GM23248 (cell line): ENCODE measurements around the gene EMSY. TPM values are rescaled to one million over a fixed set of nuclear protein-coding genes. Genes with fewer than 3 reads are reported as not detected.
A peak's percentile ranks its signal among the peaks of the same experiment; 100 is the strongest.

ENCODE experiments used
- DNase-seq: peaks from one replicate; pipeline ENCODE4 v3.0.0-alpha.2; 2015
- H2AFZ ChIP-seq: fragments of 200-600 bp; sonication (generic); 2 replicates; pipeline ENCODE4 v1.6.1; 2016; ENCODE audit warnings: antibody characterized with exemption
- H3F3A ChIP-seq: fragments of 200-600 bp; sonication (generic); 2 replicates; pipeline ENCODE4 v1.6.1; 2016; ENCODE audit warnings: mild to moderate bottlenecking, antibody characterized with exemption, mixed run types; ENCODE audit not compliant: insufficient read depth
- H3K27ac ChIP-seq: fragments of 200-600 bp; sonication (generic); 2 replicates; pipeline ENCODE4 v1.5.1; 2016; ENCODE audit warnings: mild to moderate bottlenecking
- H3K27me3 ChIP-seq: fragments of 200-600 bp; sonication (generic); replicated peaks from 2 replicates; pipeline ENCODE4 v1.6.1; 2016; ENCODE audit warnings: mild to moderate bottlenecking; ENCODE audit not compliant: insufficient read depth
- H3K36me3 ChIP-seq: fragments of 200-600 bp; sonication (generic); 2 replicates; pipeline ENCODE4 v1.6.1; 2016; ENCODE audit warnings: low read depth, mild to moderate bottlenecking
- H3K4me1 ChIP-seq: fragments of 200-600 bp; sonication (generic); 2 replicates; pipeline ENCODE4 v1.6.1; 2016; ENCODE audit warnings: mild to moderate bottlenecking; ENCODE audit not compliant: insufficient read depth
- H3K4me2 ChIP-seq: fragments of 200-600 bp; sonication (generic); one replicate; pipeline ENCODE4 v1.6.1; 2016; ENCODE audit warnings: mild to moderate bottlenecking; ENCODE audit not compliant: unreplicated experiment
- H3K4me3 ChIP-seq: fragments of 200-600 bp; sonication (generic); 2 replicates; pipeline ENCODE4 v1.5.1; 2016; ENCODE audit warnings: mild to moderate bottlenecking
- H3K79me2 ChIP-seq: fragments of 200-600 bp; sonication (generic); 2 replicates; pipeline ENCODE4 v1.6.1; 2016; ENCODE audit warnings: mild to moderate bottlenecking; ENCODE audit not compliant: insufficient read depth
- H3K9ac ChIP-seq: fragments of 200-600 bp; sonication (generic); 2 replicates; pipeline ENCODE4 v1.6.1; 2016; ENCODE audit warnings: mild to moderate bottlenecking
- H3K9me2 ChIP-seq: fragments of 200-600 bp; sonication (generic); 2 replicates; pipeline ENCODE4 v1.6.1; 2016; ENCODE audit warnings: mixed run types, mild to moderate bottlenecking, moderate library complexity; ENCODE audit not compliant: insufficient read depth
- H3K9me3 ChIP-seq: fragments of 200-600 bp; sonication (generic); one replicate; pipeline ENCODE4 v1.6.1; 2017; ENCODE audit warnings: low read depth
- H4K20me1 ChIP-seq: fragments of 200-600 bp; sonication (generic); 2 replicates; pipeline ENCODE4 v1.6.0; 2016; ENCODE audit not compliant: insufficient read depth
- EZH2 ChIP-seq: fragments of 200-600 bp; sonication (generic); IDR thresholded peaks from 2 replicates; pipeline ENCODE4 v1.6.1; 2018; ENCODE audit warnings: antibody characterized with exemption, mild to moderate bottlenecking; ENCODE audit not compliant: insufficient read depth, poor library complexity, severe bottlenecking
- EZH2phosphoT487 ChIP-seq: fragments of 200-600 bp; sonication (generic); IDR thresholded peaks from 2 replicates; pipeline ENCODE4 v1.6.1; 2018; ENCODE audit warnings: antibody characterized with exemption, moderate library complexity, mild to moderate bottlenecking, low read depth; ENCODE audit not compliant: insufficient read depth
- WGBS, 2 experiments: methylation state at CpG; one replicate each; pipeline ENCODE4 v1.1.6; 2015 to 2017; ENCODE audit warnings: low lambda C conversion rate in 2 of 2, low coverage in 1 of 2; ENCODE audit errors: missing lambda C conversion rate in 2 of 2; 5-methylcytosine and 5-hydroxymethylcytosine counted together
- in situ Hi-C: fragments of 300-500 bp; cut with MboI; formaldehyde crosslinking; loops from 2 replicates; pipeline ENCODE4 v1.15.0; 2020
- polyA plus RNA-seq: library from polyadenylated mRNA; unstranded; fragments of >200 nt; fragmentation: Nextera tagmentation; extraction: Ambion mirVana; gene quantifications from 2 replicates; pipeline ENCODE4 v1.2.1, GENCODE V29; 2016
- total RNA-seq: library from RNA; depleted of rRNA; stranded (reverse); fragments of >200 nt; shearing (Covaris generic); gene quantifications from 2 replicates; pipeline ENCODE4 v1.2.3, GENCODE V29; 2014

Gene EMSY
- total and polyA plus RNA-seq, 2 experiments from 2014 or later: 10.9 to 14.6 TPM

GRCh38 chr11:76445121-76446084 is 585 bp downstream of the EMSY start:
- H3K4me1 ChIP-seq: peaks cover 13% of the 10 kb centered on the region; the same call in 1 of the 2 replicates
- H2AFZ ChIP-seq: peak overlapping the region; percentile 91
- H3K9me2 ChIP-seq: no peaks in the 10 kb centered on the region
- peak overlapping the region; percentile 94 for H3K4me3 ChIP-seq
- in situ Hi-C loops: no loop called here
- DNase-seq: peak; percentile 95
- H3K27ac ChIP-seq: peak overlapping the region; percentile 85
- no peaks in the 10 kb centered on the region for H3K27me3 ChIP-seq
- peak overlapping the region; percentile 91 for H3K9ac ChIP-seq
- peaks cover 8% of the 10 kb centered on the region; the same call in 1 of the 2 replicates for H3K36me3 ChIP-seq
- 1 to 2% methylated on average over 45 to 52 of the region's 56 CpGs for WGBS, 2 experiments
- no peaks in the 10 kb centered on the region for H3K9me3 ChIP-seq
- H3K79me2 ChIP-seq: peaks cover 66% of the 10 kb centered on the region
- TF ChIP-seq EZH2: no peak
- TF ChIP-seq EZH2phosphoT487: no peak
- peak overlapping the region; percentile 95 for H3K4me2 ChIP-seq
- H3F3A ChIP-seq: no peaks in the 10 kb centered on the region
- no peaks in the 10 kb centered on the region; the same call in 1 of the 2 replicates for H4K20me1 ChIP-seq

- in situ Hi-C loops: no loop called here
- Histone ChIP-seq H3K27ac (no peak overlapping the region), H3K27me3 (no peaks in the 10 kb centered on the region), H4K20me1 (no peaks in the 10 kb centered on the region; the same call in 1 of the 2 replicates), H3K4me1 (peaks cover 7% of the 10 kb centered on the region; the same call in 1 of the 2 replicates), H3F3A (no peaks in the 10 kb centered on the region), H2AFZ (no peak overlapping the region), H3K9me2 (no peaks in the 10 kb centered on the region), H3K9ac (no peak overlapping the region), H3K79me2 (peaks cover 70% of the 10 kb centered on the region), H3K4me2 (no peak overlapping the region), H3K4me3 (no peak overlapping the region), H3K9me3 (no peaks in the 10 kb centered on the region), H3K36me3 (peaks cover 14% of the 10 kb centered on the region; the same call in 1 of the 2 replicates)
- no peak for DNase-seq
- 27 to 33% methylated on average over 2 of the region's 2 CpGs for WGBS, 2 experiments
- no peak for TF ChIP-seq EZH2
- no peak for TF ChIP-seq EZH2phosphoT487
These were observed 3.7 kb downstream of the EMSY start for GRCh38 chr11:76448506-76448905.

DNA sequence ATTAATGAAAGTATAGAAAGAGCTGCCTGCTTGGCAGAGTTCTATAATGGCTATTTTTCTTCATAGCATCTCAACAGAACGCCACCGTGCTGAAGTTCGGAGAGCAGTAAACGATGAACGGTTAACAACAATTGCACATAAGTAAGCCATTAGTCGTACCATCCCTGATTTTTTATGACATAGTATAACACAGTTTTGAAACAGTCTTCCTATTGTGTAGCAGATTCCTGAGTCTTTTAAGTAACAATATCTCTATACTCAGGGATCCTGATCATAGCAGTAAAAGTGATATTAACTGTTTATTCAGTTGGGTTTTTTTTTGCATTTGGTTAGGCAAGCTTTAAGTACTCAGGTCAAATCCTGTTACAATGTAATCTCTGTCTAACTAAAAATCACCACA is 8.4 kb downstream of the EMSY start:
- no peaks in the 10 kb centered on the region for H4K20me1 ChIP-seq
- no peaks in the 10 kb centered on the region for H3K27me3 ChIP-seq
- TF ChIP-seq EZH2: no peak
- TF ChIP-seq EZH2phosphoT487: no peak
- H3K4me2 ChIP-seq: no peak overlapping the region
- no peak overlapping the region for H3K4me3 ChIP-seq
- no peak overlapping the region for H3K9ac ChIP-seq
- no peaks in the 10 kb centered on the region for H3F3A ChIP-seq
- 92 to 93% methylated on average over 6 of the region's 6 CpGs for WGBS, 2 experiments
- H3K9me2 ChIP-seq: no peaks in the 10 kb centered on the region
- peaks cover 26% of the 10 kb centered on the region for H3K36me3 ChIP-seq
- in situ Hi-C loops: no loop called here
- DNase-seq: no peak
- H3K9me3 ChIP-seq: no peaks in the 10 kb centered on the region
- H2AFZ ChIP-seq: no peak overlapping the region
- H3K79me2 ChIP-seq: peaks cover 37% of the 10 kb centered on the region
- H3K4me1 ChIP-seq: peaks cover 15% of the 10 kb centered on the region
- H3K27ac ChIP-seq: no peak overlapping the region

DNA sequence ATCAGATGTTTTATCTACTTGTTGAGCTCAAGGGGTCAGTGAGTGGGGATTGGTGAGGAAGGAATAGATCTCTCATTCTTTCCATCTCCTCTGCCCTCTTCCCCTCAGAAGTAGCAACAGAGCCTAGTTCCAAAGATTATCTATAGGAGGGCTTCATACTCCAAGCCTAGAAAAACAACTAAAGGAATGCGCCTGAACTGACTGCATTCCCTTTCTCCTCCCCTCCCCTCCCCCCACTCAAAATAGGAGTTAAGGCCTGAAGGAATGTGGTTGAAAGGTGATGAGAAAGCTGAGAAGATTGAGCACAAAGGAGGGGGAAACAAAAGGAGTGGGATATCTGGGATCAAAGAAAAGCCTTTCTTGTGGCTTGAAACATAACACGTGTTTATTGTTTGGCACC is 10.5 kb downstream of the EMSY start:
- H3K36me3 ChIP-seq: peaks cover 21% of the 10 kb centered on the region; the same call in 1 of the 2 replicates
- H3K27me3 ChIP-seq: no peaks in the 10 kb centered on the region
- in situ Hi-C loops: no loop called here
- H3K9me2 ChIP-seq: no peaks in the 10 kb centered on the region
- no peak for DNase-seq
- no peak overlapping the region for H3K4me2 ChIP-seq
- WGBS, 2 experiments: 77 to 82% methylated on average over 2 of the region's 2 CpGs
- H3K9ac ChIP-seq: no peak overlapping the region
- no peaks in the 10 kb centered on the region for H4K20me1 ChIP-seq
- no peak for TF ChIP-seq EZH2phosphoT487
- no peak for TF ChIP-seq EZH2
- H3K79me2 ChIP-seq: peaks cover 17% of the 10 kb centered on the region
- no peak overlapping the region for H3K4me3 ChIP-seq
- peaks cover 15% of the 10 kb centered on the region for H3K4me1 ChIP-seq
- H3K9me3 ChIP-seq: no peaks in the 10 kb centered on the region
- no peak overlapping the region for H2AFZ ChIP-seq
- H3F3A ChIP-seq: no peaks in the 10 kb centered on the region
- H3K27ac ChIP-seq: no peak overlapping the region
